ES-I3 (cell line): ENCODE measurements around the gene KIF21B.

Experiments
- H3K36me3 ChIP-seq: 2 replicates; pipeline ENCODE4 v1.6.1; 2013; ENCODE audit warnings: mild to moderate bottlenecking, low read length, control low read depth, moderate library complexity; ENCODE audit not compliant: insufficient read depth
- H3K4me1 ChIP-seq: 2 replicates; pipeline ENCODE4 v1.6.1; 2013; ENCODE audit warnings: mild to moderate bottlenecking, control low read depth, low read length; ENCODE audit not compliant: insufficient read depth
- H3K9ac ChIP-seq: 2 replicates; pipeline ENCODE4 v1.6.1; 2013; ENCODE audit warnings: low read depth, mild to moderate bottlenecking, low read length, moderate library complexity
- H3K9me3 ChIP-seq: 2 replicates; pipeline ENCODE4 v1.6.1; 2013; ENCODE audit warnings: mild to moderate bottlenecking, low read length, moderate library complexity; ENCODE audit not compliant: control insufficient read depth, insufficient read depth

The KIF21B gene

DNA sequence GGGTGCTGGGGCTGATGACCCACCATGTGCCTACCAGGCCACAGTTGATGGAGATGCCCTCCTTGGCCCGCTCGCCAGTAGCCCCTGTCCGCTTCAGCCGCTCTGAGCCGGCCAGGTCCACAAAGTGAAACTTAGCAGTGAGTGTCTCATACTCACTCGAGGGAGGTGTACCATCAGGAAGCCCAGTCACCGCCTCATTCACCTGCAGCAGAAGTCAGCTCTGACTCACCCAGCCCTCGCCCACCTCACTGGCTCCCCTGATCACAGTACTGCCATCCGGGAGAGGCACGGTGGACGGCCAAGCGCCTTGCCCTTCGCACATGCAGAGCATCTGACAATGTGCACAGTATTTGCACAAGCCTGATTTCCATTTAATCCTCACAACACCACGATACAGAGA is 18.8 kb downstream of the KIF21B start:
- Histone ChIP-seq H3K9me3 (no peaks in the 10 kb centered on the region), H3K9ac (no peak overlapping the region), H3K4me1 (no peaks in the 10 kb centered on the region), H3K36me3 (no peaks in the 10 kb centered on the region)

DNA sequence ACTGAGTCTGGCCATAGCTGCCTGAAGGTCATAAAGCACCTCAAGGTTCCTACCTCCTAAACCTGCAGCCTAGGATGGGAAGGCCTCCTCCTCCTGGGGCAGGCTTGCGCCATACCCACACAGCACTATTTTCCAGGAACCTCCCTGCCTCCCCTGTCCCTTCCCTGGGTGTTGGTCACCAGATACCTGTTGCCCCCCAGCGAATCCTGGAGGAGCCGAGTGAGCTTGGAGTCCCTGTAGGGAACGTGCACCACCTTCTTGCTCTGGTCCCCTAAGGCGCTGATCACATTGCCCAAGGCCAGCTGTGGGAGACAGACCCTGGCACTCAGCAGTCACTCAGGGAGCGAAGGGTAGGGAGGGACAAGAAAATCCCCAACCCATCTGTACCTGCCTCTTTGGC is 19.4 kb downstream of the KIF21B start:
- no peaks in the 10 kb centered on the region for H3K4me1 ChIP-seq
- no peaks in the 10 kb centered on the region for H3K36me3 ChIP-seq
- no peak overlapping the region for H3K9ac ChIP-seq
- no peaks in the 10 kb centered on the region for H3K9me3 ChIP-seq

DNA sequence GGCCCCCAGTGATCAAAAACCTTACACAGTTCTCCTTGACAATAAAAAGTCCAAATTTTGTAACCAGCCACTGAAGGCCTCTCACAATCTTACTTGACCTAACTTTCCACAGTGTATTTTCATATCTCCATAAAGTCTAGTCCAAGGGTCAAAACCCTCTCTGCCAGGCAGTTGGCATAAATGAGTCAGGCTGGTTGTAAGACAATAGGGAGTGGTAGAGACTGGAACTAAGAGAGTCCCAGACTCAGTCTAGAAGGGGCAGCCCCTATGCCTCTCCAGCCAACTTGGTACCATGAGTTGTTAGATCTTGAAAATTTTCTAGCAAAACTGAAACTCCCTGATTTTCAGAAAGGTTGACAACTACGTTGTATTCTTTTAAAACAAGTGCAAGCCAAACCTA is 21.0 kb downstream of the KIF21B start:
- no peaks in the 10 kb centered on the region for H3K9me3 ChIP-seq
- H3K9ac ChIP-seq = no peak overlapping the region
- H3K4me1 ChIP-seq = no peaks in the 10 kb centered on the region
- no peaks in the 10 kb centered on the region for H3K36me3 ChIP-seq

DNA sequence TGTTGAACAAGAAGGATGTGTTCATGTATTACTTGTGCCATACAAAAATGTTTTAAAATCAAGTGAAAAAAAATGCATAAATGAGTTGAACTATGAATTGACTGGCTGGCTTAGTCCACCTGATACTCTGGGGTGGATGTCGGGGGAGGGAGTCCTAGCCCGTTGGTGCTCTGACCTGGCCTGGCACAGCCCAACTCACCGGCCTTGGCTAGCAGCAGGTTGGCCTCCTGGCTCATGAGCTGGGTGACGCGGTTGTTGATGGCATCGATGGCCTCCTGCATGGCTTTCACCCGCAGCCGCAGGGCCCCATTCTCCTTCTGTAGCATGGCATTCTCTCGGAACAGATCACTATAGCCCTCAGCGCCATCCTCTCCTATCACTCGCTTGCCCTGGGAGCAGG is 21.6 kb downstream of the KIF21B start:
- no peaks in the 10 kb centered on the region for H3K9me3 ChIP-seq
- H3K4me1 ChIP-seq = no peaks in the 10 kb centered on the region
- H3K36me3 ChIP-seq = no peaks in the 10 kb centered on the region
- H3K9ac ChIP-seq = no peak overlapping the region

DNA sequence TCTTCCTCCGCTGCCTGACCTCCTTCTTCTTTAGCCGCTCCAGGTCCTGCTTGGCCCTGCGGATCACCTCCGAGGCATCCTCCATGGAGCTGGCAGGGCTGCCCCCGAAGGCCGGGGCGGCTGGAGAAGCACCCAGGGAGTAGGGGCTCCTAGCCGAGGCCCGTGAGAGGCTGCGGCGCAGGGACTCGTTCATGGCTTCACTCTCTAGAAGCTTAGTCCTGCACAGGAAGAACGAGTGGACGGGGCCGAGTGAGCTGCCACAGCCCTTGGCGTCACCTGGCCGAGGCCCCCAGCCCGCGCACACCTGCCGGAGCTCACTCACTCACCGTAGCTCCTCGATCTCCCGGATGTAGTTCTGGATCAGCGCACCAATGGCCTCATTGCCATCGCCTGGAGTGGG is 23.1 kb downstream of the KIF21B start:
- no peak overlapping the region for H3K9ac ChIP-seq
- H3K36me3 ChIP-seq = no peaks in the 10 kb centered on the region
- no peaks in the 10 kb centered on the region for H3K4me1 ChIP-seq
- H3K9me3 ChIP-seq = no peaks in the 10 kb centered on the region

DNA sequence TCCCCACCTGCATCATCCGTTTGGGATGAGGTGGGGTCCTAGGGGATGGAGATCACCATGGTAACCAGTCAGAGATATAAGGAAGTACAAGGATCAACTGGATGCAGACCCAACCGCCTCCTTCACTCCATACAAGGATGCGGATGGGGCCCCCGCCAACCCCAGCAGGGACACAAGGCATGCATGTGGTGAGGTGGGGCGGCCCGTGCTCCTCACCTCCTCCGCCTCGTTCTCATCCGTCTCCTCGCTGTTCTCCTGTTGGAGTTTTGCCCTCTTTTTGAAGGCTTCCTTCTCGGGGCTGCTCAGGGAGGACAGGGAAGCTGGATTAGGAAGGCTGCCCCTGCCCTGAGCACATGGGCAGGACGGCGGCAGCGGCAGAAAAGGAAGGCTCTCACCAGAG is 23.8 kb downstream of the KIF21B start:
- Histone ChIP-seq H3K9me3 (no peaks in the 10 kb centered on the region), H3K36me3 (no peaks in the 10 kb centered on the region), H3K4me1 (no peaks in the 10 kb centered on the region), H3K9ac (no peak overlapping the region)

DNA sequence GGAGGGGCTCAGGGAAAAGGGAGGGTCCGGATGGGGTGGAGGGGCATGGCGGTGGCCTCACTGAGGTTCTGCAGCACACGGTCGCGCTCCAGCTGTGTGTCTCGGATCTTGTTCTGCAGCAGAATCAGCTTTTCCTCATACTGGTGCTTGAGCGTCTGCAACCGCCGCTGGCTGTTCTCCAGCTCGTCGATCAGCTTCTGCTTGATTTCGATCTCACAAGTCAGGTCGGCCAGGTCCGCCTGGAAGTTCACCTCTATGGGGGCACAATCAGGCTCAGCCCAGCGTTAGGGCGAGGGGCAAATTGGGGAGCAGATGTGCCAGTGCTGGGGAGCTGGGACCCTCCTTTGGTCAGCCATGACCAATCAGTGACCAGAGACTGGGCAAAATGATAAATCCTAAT is 25.2 kb downstream of the KIF21B start:
- Histone ChIP-seq H3K9me3 (no peaks in the 10 kb centered on the region), H3K36me3 (no peaks in the 10 kb centered on the region), H3K9ac (no peak overlapping the region), H3K4me1 (no peaks in the 10 kb centered on the region)

DNA sequence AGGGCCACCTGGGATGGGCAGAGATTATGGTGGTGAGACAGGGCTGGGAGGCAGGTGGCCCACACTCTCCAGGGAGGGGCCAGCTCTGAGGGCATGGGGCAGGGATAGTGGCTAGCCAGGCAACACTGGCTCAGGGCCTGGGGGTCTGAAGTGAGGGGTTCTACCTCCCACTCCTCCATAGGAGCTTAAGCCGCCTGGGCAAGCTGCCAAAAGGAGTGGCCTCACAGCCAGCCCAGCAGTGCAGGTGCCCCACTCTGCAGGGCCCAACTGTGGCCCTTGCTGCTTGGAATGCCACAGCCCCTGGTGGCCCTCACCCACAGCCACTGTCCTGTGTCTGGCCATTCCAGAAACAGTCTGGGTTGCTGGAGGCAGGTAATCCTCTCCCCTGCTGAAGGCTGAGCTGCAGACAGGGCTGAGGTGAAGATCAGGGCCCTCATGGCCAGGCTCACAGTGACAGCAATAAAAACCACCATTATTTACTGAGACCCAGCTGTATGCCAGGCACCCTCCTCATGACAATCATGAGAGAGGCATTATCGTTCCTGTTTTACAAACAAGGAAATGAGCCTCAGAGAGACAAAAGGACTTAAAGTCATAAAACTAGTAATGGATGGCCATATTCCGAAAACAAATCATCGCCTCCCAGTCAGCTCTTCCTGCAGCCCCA is 31.0 kb downstream of the KIF21B start:
- Histone ChIP-seq H3K4me1 (no peaks in the 10 kb centered on the region), H3K9me3 (no peaks in the 10 kb centered on the region), H3K9ac (no peak overlapping the region), H3K36me3 (peaks cover 1% of the 10 kb centered on the region; the same call in 1 of the 2 replicates)

DNA sequence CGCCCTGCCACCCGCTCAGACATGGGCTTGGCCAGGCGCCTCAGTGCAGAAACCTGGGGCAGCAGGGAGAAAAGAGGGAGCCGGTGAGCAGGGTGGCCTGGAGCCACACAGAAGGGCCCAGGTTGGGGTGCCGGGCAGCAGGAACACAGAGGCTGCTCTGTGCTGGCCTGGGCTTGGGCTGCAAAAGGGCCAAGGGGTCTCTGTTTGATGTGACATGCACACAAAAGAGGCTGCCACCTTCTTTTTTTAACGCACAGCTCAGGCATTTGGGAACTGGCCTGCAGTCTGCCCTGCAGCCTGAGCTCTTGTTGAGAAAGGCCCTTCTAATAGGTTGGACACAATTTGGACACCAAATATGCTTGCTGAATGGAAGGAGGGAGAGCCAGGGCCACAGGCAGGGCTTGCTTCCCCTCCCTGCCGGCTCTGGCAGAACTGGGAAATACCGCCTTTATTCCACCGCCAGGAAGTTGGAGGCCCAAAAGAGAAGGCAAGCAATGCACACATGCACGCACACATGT is 32.4 kb downstream of the KIF21B start:
- no peaks in the 10 kb centered on the region for H3K4me1 ChIP-seq
- no peaks in the 10 kb centered on the region for H3K9me3 ChIP-seq
- H3K9ac ChIP-seq = no peak overlapping the region
- peaks cover 6% of the 10 kb centered on the region; the same call in 1 of the 2 replicates for H3K36me3 ChIP-seq

DNA sequence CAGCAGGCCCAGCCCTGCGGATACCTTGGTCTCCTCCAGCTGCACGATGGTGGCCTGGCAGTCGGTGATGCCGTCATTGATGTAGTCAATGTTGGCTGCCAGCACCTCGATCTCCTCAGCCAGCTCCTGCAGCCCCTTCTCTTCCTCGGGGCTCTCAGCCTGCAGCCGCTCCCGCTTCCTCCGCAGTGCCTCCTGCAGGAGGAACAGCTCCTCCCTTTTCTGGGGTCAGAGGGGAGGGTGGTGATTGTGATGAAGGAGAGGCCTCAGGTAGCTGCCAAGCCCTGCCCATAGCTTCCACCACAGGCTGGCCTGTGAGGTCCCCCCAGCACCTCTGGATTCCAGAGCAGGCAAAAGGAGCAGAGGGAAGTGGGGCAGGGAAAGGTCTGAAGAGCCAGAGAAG is 33.4 kb downstream of the KIF21B start:
- Histone ChIP-seq H3K4me1 (no peaks in the 10 kb centered on the region), H3K36me3 (peaks cover 6% of the 10 kb centered on the region; the same call in 1 of the 2 replicates), H3K9ac (no peak overlapping the region), H3K9me3 (no peaks in the 10 kb centered on the region)

DNA sequence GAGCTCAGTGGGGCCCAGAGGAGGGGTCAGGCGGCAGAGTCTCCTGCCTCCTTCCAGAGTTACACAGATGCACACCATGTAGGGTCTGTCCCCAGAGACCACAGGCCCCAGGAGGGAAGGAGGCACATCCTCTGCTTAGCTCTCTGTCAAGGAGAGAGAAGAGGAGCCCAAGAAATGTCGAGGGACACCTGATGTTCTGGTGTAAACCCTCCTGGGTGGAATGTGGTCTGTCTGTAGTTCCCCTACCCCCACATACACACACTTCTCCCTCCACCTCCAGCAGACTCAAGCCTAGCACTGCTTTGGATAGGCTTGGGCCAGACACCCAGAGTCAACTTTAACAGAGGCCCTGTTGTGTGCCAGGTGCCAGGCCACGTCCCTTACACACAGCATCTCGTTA is 34.2 kb downstream of the KIF21B start:
- H3K9ac ChIP-seq = no peak overlapping the region
- H3K4me1 ChIP-seq = no peaks in the 10 kb centered on the region
- peaks cover 6% of the 10 kb centered on the region; the same call in 1 of the 2 replicates for H3K36me3 ChIP-seq
- no peaks in the 10 kb centered on the region for H3K9me3 ChIP-seq

DNA sequence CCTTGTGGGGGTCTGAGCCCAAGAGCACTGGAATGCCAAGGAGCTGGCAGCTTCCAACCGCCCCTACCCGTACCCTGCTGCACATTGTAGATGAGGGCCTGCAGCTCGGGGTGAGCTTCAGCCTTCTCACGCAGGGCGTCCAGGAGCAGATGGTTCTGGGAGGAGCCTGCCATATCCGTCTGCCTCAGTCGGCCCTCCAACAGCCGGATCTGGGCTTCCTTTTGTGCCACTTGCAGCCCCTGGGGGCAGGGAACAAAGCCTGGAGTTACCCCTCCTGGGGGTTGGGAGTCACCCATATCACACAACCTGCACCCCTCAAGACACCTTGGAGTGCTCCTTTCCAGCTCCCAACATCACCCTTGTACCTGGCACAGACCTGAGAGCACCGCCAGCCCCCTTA is 34.8 kb downstream of the KIF21B start:
- H3K9ac ChIP-seq = no peak overlapping the region
- no peaks in the 10 kb centered on the region for H3K4me1 ChIP-seq
- H3K9me3 ChIP-seq = no peaks in the 10 kb centered on the region
- peaks cover 6% of the 10 kb centered on the region; the same call in 1 of the 2 replicates for H3K36me3 ChIP-seq

DNA sequence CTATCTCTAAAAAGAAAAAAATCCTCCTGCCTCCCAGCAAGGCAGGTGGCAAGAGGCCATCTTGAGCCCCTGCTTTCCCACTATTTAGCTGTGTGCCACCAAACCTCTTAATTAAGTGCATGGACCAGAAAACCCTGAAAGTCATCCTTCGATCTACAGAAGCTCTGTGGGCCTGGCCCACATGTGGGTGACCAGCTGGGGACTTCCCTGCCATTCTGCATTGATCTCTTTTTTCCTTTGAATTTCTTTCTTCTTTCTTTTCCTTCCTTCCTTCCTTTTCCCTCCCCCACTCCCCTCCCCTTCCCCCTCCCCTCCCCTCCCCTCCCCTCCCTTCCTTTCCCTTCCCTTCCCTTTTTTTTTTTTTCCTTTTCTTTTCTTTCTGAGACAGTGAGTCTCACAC is 38.0 kb downstream of the KIF21B start:
- Histone ChIP-seq H3K36me3 (peaks cover 10% of the 10 kb centered on the region), H3K4me1 (no peaks in the 10 kb centered on the region), H3K9ac (no peak overlapping the region), H3K9me3 (no peaks in the 10 kb centered on the region)

DNA sequence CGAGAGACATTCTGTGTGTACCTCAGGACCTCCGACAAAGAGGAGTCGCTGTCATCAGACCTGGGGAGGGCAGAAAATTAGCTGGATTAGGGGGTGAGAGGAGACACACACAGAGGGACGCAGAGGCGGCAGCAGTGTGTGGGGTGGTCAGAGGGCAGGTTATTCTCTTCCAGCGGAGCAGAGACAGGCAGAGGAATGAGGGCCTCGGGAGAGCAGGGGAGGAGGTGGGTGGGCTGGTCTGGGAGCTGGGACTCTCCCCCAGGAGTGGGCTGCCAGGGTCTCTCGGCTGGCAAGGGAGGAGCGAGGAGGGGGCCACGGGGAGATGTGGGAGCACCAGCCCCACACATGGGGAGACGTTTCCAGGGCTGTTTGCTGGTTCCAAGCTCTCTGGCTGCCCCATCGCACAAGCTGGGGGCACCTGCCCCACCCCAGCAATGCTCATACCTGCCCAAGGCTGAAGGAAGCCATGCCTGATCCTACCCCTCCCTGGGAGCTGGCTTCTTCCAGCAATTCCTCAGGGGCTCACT is 40.4 kb downstream of the KIF21B start:
- H3K9ac ChIP-seq = no peak overlapping the region
- H3K36me3 ChIP-seq = peaks cover 12% of the 10 kb centered on the region
- H3K9me3 ChIP-seq = peaks cover 5% of the 10 kb centered on the region; the same call in 1 of the 2 replicates
- no peaks in the 10 kb centered on the region for H3K4me1 ChIP-seq
